Measurements from ENCODE around the gene GPR132.
"Not testable (repeated sequence)": the region's sequence is repeated elsewhere in the genome, so short reads cannot be mapped to it uniquely, and the experiment has no call there.

GPR132 gene, protein sequence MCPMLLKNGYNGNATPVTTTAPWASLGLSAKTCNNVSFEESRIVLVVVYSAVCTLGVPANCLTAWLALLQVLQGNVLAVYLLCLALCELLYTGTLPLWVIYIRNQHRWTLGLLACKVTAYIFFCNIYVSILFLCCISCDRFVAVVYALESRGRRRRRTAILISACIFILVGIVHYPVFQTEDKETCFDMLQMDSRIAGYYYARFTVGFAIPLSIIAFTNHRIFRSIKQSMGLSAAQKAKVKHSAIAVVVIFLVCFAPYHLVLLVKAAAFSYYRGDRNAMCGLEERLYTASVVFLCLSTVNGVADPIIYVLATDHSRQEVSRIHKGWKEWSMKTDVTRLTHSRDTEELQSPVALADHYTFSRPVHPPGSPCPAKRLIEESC

DNA sequence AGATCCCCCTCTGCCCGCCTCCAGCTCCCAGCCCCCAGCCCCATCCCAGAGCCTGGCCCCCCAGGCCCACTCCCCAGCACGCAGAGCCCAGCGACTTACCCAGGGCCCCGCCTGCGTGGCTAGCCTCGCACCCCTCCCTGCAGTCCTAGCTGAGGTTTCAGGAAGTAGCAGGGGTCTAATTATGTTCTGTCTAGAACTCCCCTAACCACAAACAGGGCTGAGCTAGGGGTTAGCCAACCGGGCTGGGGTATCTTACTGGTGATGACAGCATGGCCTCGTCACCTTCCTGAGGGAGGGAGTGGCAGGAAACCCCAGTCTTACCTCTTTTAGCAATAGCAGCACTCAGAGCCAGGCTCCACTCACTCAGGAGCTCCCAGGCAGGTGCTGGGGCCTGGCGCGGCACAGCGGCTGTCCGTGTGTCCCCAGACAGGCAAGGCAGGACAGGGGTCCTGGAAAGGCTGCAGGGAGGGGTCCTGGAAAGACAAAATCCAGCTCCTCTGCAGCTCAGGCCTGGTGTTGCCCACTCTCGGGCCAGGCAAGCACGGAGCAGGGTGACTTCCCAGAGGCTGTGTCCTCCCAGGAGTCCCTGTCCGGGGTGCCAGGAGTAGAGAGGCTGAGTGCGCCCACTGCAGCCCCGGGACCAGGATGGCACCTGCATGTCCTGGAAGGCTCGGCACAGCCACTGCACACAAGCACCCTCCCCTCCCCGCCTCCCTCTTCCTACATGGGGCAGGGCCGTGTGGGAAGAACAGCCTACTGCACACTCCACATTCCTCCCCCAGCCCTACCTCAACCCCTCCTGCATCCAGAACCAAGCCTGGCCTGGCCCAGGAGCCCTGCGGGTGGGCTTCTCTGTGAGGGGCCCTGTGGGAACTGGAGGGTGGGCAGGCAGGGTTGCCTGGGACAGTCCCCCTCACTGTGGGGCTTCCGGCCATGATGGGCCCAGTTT is at the start of gene GPR132:
TSS of gene GPR132 (minus strand) at position 151 of the 949 bp plus-strand sequence. CDS start 10,010 bp downstream, outside the sequence.
- no peak for DNase-seq (ENCODE audit: low read depth)

DNA sequence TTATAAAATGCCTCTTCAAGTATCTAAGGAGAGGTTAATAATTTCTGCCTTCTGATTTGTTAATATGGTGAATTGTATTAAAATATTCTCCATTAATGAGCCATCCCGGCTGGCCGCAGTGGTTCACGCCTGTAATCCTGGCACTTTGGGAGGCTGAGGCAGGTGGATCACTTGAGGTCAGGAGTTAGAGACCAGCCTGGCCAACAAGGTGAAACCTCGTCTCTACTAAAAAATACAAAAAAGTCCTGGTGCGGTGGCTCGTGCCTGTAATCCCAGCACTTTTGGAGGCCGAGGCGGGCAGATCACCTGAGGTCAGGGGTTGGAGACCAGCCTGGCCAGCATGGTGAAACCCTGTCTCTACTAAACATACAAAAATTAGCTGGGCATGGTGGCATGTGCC is 44.0 kb upstream of the GPR132 start:
- not testable (repeated sequence) for DNase-seq (ENCODE audit: low read depth)

DNA sequence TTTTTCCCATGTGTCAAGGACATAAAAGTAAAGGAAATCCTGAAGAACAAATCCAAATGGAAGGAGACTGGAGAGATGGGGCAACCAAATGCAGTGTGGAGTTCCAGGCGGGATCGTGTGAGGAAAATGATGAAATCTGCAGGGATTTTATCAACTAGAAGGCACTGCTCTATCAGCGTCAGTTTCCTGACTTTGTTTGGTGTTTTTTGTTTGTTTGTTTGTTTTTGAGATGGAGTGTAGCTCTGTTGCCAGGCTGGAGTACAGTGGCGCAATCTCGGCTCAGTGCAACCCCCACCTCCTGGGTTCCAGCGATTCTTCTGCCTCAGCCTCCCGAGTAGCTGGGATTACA is 43.3 kb upstream of the GPR132 start:
- no peak for DNase-seq (ENCODE audit: low read depth)

DNA sequence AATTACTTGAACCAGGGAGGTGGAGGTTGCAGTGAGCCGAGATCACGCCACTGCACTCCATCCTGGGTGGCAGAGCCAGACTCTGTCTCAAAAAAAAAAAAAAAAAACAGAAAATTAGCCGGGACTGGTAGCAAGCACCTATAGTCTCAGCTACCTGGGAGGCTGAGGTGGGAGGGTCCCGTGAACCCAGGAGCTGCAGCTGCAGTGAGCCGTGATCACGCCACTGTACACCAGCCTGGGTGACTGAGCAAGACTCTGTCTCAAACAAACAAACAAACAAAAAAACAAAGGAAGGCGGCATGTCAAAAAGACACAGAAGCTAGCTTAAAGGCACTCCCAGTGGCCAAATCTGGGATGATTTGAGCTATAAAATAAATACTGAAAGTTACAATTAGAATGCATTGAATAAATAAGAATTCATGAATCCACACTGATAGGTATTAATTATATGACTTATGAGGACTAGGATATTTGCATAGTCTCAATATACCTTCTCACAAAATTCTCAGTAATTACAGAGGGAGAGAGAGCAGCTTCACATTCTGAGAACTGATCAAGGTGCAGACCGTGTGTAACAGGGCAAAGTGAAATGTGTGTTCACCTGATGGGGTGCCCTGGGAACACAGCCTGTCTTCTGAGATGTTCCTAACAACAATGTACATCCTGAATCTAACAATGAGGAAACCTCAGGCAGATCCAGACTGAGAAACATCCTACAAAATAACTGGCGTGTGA is 42.7 kb upstream of the GPR132 start:
- no peak for DNase-seq (ENCODE audit: low read depth)

DNA sequence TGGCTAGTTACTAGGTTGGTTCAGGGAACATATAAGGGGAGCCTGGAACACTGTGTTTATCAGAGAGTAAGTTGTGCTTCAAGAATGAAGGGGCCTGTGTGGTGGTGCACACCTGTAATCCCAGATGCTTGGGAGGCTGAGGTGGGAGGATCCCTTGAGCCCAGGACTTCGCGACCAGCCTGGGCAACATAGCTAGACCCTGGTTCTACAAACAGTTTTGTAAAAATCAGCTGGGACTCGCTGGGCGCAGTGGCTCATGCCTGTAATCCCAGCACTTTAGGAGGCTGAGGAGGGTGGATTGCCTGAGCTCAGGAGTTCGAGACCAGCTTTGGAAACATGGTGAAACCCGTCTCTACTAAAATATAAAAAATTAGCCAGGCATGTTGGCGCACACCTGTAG is 42.1 kb upstream of the GPR132 start:
- no peak for DNase-seq (ENCODE audit: low read depth)

DNA sequence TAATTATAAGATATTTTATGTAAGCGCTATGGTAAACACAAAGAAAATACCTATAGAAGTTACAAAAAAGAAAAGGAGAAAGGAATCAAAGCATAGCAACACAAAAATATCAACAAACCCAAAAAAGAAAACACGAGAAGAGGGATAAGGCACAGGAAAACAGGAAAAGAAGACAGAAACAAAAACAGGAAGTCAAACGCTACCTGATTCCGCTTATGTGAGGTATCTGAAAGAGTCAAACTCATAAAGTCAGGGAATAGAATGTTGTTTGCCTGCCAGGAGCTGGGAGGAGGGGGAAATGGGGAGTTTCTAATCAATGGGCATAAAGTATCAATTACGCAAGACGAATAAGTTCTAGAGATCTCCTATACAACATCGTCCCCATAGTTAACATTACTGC is 39.9 kb upstream of the GPR132 start:
- no peak for DNase-seq (ENCODE audit: low read depth)

DNA sequence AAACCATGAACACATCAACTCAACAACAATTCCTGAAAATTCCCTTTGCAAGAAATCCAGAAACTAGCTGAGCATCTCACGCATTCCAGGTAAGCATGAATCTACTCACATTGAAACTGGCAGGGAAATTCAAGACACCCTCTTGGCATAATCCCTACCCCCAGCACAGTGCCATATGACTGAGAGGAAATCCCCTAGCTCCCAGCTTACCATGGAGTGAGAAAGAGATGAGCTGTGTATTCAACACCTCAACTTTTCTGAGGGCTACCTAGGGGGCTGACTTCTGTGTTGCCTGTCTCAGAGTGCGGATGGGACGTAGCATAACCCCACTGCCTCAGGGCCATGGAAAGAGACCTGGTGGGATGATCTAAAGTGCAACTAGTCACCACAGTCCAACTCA is 37.7 kb upstream of the GPR132 start:
- no peak for DNase-seq (ENCODE audit: low read depth)

DNA sequence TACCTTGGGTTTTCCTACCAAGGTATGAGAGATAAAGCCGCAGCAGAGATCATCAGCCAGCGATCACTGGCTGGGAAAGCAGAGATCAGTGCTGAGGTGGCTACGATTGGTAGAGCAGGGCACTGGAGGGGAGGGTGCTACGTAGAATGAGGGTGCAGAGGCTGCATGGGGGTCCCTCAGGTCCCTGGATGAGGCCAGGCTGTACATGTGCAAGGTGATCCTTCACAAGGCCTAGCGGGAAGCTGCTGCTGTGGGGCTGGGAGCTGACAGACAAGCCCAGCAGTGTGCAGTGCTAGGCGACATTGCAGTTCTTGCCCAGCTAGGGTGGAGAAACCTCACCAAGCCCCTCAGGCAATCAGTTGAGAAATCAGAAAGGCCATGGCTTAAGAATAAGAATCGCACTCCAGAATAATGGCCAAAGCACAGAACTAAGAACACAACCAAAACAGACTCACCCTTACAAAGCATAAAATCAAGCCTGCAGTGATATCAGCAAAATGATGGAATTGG is 37.2 kb upstream of the GPR132 start:
- DNase-seq (ENCODE audit: low read depth): no peak

DNA sequence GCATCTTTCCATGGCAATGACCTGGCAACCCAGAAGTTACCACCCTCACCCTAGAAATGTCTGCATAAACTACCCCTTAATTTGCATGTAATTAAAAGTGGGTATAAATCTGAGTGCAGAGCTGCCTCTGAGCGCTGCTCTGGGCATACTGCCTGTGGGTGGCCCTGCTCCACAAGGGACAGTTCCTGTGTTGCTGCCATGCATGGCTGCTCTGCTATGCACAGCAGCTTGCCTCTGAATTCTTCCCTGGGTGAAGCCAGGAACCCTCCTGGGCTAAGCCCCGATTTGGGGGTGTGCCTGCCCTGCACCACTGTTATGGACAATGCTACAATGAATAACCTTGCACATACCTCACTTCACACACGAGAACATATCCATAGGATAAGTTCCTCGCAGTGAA is 35.7 kb upstream of the GPR132 start:
- DNase-seq (ENCODE audit: low read depth): no peak

DNA sequence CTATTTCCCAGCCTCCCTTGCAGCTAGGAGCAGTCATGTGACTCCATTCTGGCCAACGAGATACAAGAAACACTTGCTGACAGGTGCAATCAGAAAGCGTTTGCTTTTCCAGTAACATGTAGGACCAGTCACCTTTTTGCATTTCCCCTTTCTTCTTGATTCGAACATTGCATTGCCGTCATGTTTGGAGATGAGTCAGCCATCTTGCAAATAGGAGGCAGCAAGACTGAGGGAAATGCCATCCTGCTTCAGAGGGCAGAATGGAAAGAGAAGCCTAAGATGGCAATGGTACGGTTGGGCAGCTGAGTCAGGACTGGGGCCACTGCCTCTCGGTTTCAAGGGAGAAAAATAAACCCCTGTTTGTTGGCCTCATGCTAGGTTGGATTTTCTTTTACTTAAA is 34.5 kb upstream of the GPR132 start:
- no peak for DNase-seq (ENCODE audit: low read depth)

DNA sequence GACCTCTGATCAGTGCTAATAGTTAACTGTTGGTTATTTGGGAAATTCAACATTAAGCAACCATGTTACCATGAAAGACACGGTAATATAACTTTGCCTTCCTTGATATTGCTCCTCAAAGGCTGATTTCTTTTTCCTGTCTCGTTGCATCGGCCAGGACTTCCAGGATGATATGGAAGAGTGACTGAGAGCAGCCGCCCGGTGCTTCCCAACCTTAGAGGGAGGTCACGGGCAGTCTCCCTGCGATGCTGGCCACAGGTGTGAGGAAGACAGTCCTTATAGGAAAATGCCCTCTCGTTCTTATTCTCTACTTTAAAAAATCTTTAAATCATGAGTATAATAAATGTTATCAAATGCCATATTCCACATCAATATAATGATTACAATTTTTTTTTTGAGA is 33.1 kb upstream of the GPR132 start:
- DNase-seq (ENCODE audit: low read depth): no peak

DNA sequence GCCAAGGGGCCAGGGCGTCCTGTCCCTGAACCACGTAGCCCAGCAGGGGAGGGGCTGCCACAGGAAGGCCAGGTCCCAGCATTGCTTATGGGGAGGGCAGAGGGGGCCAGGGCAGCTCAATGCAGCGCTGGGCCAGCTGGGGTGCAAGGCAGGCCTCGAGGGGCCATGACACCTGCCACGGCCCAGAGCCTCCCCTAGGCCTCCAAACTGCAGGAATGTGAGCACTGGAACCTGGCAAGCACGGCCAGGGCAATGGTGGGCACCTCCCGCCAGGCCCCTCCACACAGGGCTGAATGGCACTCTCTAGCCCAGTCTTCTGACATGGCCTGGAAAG is 32.5 kb upstream of the GPR132 start:
- no peak for DNase-seq (ENCODE audit: low read depth)

DNA sequence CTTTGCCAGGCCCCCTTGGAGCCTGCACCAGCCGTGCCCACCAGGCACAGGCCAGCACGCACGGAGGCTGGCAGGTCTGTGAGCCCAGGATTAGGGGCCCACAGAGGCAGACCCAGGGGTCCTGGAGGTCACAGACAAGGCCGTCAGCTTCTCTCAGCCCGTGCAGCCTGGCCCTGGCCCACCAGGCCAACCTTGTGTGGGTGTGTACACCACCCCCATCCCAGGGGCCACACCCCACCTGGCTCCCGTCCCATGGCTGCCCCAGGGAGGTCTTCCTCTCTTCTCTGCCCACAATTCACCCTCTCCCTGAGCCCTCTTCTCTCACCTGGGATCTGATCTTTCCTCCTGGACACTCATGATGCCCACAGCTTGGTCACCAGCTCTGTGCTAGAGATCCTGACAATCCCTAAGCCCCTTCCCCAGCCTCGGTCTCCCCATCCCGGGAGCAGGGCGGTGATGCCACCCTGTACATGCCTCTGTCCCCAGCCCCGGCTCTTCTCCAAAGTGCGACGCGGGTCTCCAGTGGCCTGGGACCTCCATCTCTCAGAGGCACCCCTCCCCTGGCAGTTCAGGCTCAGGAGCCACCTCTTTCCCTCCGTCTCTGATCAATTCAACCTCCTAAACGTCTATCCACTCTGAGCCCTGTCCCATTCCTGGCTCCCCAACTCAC is 31.1 kb upstream of the GPR132 start:
- no peak for DNase-seq (ENCODE audit: low read depth)

DNA sequence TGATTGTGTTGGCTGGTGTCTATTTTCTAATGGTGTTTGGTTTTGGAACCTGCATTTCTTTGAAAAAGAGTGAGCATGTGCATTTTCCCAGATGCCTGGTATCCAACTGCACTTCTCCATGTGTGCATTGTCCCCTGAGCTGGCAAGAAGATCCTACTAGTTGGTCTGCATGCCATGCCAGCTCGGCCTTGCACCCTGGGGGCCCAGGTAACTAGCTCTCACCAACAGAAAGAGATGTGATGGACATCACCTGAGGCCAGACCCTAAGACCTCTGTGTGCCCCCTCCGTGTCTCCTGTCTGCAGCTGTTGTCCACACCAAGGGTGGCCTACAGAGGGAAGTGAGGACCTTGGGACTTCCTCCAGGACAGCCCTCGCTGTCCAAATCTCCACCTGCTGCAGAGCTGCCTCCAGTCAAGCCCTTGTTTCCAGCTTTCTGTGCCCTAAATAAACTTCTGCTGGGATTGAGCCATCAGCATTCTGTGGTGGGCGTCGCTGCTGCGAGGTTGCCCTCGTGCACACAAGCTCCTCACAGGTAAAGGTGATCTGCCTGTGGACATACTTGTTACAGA is 30.1 kb upstream of the GPR132 start:
- no peak for DNase-seq (ENCODE audit: low read depth)

DNA sequence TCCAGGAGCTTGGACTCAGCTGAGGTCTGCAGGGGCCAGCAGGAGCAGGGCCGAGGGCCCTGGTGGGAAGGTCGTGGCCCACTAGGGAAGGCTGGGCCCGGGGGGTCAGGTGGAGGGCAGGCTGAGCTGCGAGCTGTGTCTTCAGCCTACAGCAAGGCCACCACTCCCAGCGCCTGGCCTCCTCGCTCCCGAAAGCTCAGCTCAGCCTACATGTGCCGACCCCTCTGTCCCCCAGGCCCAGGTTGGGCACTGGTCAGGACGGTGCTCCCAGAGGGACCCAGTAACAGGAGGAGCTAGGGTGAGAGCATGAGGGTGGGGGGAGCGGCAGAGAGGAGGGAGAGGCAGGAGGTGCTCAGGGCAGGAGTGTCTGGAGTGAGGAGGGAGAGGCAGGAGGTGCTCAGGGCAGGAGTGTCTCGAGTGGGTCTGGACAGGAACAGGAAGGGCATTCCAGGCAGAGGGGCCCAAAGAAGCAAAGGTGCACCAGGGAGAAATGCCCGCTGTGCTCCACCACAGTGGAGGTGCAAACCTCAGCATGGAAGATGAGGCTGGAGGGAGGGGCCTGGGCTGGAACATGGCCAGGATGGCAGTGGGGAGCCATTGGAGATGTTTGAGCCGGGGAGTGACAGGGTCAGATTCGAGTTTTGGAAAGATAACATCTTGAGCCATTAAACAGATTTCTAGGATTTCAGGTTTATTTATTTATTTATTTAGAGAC is 29.1 kb upstream of the GPR132 start:
- no peak for DNase-seq (ENCODE audit: low read depth)

DNA sequence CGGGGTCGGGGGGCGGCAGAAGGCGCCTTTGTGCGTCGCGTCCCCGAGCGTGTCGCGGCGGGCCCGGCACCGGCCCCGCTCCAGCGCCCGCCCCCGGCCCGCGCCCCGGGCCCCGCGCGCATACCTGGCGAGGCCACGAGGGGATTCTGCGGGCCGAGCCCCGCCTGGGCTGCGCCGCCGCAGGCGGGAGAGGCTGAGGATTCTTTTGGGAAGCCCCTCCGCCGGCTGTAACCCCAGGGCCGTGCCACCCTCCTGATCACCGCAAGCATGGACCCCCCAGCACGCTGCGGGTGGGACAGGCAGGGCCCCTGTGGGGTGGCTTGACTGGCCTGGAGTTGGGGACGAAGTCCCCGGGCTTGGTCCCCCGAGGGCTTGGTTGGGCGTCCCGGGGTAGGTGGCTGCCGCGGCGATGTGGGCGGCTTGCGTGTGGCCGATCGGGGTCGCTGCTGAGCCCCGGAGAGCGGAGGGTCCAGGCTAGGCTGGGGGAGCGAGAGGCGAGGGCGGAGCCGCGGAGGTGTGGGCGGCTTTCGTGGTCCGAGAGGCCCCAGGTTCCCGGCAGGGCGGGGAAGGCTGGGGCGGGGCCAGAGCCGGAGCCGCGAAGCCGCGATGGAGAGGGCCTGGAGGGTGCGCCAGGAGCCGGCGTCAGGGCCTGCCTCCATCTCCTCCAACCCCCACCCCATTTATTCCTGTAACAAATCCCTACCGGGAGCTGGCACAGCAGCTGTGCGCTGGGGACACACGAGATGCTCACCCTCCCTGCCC is 28.4 kb upstream of the GPR132 start:
- DNase-seq (ENCODE audit: low read depth): peak; percentile 63

DNA sequence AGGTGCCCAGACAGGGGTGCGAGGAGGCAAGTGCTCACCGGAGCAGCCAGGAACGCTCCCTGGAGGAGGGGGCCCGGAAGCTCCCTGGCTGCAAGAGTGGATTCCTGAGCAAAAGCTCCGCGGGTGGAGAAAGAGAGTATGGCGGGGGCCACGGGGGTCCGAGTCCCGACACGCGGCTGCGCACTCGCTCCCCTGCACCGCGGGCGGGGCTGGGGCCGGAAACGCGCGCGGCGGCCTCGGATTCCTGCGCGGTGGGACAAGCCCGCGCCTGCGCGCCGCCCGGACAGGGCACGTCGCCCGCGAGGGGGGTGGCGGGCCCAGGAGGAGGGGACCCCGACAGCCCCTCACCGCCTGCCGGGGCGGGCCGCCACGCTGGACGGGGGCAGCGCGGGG is 27.8 kb upstream of the GPR132 start:
- peak; percentile 46 for DNase-seq (ENCODE audit: low read depth)

DNA sequence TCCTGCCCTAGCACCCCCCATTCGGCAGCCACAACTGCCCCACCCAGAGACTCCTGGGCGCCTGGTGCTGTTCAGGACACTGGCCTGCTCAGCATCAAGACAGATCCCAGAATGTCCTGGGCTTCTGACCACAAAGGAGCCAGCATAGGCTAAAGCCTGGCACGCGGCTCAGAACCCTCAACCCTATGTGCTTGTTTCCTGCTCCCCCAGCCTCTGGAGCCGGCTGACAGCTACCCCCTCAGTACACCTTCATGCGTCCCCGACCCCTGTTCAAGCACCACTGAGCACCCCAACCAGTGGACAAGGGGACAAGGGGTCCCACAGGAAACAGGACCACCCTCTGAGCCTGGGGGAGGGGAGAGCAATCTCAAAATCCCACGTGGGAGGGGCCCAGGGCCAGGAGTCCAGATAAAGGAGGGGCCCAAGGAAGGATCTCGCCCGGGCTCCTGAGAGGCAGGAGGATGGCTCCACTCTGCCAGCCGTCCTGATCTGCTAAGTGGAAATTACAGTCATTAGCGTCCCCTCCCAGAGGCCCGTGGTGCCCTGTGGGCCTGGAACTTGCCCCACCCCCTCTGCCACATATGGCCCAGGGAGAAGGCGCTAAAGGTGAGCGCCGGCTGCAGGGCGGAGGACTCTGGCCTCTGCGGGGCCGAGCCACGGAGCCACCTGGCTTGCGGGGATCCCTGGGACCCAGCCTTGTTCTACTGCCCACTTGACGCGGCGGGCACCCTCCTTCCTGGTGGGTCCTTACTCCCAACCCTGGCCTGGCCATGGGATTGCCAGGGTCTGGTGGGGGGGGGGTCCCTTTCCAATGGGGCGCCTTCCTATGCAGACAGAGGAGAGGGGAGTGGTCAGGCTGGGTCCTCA is 27.2 kb upstream of the GPR132 start:
- no peak for DNase-seq (ENCODE audit: low read depth)

DNA sequence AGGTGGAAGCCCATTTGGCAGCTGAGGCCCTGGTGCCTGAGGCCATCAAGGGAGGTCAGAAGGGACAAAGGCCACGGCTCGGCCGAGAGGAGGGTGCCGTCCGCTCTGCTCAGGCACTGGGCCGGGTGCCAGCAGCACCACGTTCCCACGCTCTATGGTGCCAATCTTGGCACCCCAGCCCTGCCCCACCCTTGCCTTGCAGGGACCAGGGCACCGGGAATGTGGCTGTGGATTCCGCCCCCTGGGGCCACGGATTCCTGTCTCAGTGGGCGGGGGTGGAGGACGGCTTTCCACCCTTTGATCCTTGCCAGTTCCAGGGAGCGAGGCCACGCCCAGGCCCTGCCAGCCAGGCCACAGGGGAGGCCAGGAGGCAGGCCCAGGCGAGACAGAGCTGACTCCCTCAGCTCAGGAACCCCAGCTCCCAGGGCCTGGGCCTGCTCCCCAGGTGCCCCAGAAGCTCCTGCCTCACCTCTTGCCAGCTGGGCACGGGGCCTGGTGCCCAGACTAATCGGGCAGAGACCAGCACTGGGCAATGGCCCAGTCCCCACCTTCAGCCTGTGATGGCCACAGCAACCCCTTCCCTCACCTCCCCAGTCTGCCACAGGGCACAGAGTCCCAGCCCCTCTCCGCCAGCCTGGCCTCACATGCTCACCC is 26.4 kb upstream of the GPR132 start:
- DNase-seq (ENCODE audit: low read depth): no peak
